GM19043 (cell line): ENCODE data around the gene SPOCK3.

Experiments
- ATAC-seq: cut with Tn5 transposase; IDR thresholded peaks from one replicate; pipeline ENCODE4 v1.9.1; 2021; ENCODE audit warnings: low read depth; ENCODE audit not compliant: unreplicated experiment

SPOCK3 gene

GRCh38 chr4:167049257-167049656, 185.0 kb downstream of the SPOCK3 start:
- no peak for ATAC-seq

DNA sequence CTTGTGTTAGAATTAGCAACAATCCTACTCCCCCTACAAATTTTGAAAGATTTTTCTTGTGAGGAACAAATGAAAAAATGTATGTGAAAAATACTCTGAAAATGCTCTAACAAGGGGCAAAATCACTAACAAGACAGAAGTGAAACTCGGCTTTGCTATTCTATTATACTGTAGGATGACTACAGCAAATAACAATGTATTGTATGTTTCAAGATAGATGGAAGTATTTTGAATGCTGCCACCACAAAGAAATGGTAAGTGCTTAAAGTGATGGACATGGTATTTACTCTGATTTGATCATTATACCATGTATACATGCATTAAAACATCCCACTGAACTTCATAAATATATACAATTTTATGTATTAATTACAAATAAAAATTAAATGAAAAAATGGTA, 192.8 kb downstream of the SPOCK3 start:
- ATAC-seq, result no peak

- ATAC-seq, result no peak
Measured at GRCh38 chr4:167035390-167035789, 198.9 kb downstream of the SPOCK3 start.

- ATAC-seq, result no peak
Measured at GRCh38 chr4:167034983-167035382, 199.3 kb downstream of the SPOCK3 start.

DNA sequence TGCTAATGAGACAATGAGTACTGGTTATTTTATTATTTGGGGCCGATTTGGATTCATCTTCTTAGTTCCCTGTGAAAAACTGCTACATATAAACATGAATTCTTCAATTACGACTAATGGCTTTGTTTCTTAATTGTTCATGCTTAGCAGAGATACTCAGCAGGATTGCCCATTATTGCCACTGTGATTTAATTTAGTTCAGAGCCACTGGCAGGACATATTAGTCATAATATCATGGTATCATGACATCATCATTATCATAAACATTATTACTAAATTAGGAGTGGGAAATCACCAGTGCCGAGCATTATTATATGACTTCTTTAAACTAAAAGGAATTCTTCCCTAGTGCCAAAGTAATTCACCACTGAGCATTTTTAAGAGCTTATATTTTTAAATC, 201.4 kb downstream of the SPOCK3 start:
- no peak for ATAC-seq

DNA sequence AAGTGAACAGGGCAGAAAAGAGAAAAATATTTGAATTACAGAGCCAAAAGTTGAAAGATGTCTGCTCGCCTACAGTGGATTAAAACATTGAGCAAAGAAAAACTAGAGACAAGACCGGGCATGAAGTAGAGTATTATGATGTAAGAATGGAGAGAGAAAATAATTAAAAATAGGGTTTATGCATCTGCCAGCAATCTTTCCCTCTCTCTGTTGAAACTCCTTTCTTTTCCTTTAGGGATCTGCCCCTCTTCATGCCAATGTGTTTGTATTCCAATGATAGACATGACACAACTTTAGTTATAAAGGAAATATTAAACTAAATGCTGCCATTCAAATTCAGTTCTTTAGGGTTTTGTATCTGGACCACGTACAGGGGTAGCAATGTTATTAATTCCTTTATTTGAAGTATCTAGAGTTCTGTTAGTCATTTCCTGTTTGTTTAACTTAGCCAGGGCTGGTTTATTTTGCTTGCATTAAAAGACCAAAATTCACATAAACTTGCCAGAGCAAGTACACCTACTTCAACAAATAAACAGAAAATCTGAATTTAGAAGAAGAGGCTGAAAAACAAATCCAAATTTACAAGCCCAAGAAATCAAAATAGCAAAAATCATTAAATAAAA, 202.6 kb downstream of the SPOCK3 start:
- no peak for ATAC-seq

- ATAC-seq, result no peak
Measured at GRCh38 chr4:167028976-167029375, 205.3 kb downstream of the SPOCK3 start.

GRCh38 chr4:167025670-167026069, 208.6 kb downstream of the SPOCK3 start:
- no peak for ATAC-seq

- no peak for ATAC-seq
Measured at GRCh38 chr4:167023364-167023925, 210.8 kb downstream of the SPOCK3 start.

DNA sequence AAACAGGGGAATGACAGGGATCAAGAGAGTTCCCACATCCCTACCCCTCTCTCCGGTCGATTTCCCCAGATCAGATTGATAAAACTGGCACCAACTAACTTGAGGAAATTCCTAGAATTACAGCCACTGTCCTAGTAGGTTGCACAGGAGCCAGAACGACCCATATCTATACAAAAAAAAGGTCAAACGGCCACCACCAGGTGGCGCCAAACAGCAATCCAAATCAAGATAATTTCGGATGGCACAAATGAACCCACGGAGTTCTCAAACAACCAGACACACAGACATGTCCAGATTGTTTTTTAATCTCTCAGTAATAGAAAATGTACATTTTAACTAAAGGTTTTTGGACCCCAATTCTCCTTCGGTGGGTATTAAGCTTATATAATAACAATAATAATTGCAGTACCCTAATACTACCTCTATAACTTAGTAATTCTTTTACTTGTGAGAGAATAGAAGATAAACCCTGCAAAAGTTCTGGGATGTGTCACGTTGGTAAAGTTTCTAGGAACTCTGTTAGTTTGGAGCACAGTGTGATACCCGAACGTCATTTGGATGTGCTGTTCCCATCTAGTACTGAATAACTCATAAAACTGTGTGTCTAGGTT, 212.6 kb downstream of the SPOCK3 start:
- ATAC-seq, result peak; percentile 72

GRCh38 chr4:167020410-167020809, 213.9 kb downstream of the SPOCK3 start:
- no peak for ATAC-seq

DNA sequence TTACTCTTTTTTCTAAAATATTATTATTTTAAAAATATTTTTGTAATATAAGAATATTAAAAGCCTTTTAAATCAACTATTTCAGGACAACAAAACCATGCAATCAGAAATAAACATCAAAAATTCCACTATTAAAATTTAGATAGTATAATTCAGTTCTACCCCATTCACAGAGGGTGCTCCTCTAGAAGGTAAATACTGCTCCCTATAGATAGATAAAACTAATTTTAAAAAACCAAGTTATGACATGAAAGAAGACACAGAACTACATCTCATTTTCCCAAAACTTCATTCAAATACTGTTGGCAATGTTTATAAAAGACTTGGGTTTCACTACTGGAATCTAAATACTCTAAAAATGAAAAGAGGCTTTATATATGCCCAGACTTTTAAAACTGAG, 219.3 kb downstream of the SPOCK3 start:
- ATAC-seq, result no peak

DNA sequence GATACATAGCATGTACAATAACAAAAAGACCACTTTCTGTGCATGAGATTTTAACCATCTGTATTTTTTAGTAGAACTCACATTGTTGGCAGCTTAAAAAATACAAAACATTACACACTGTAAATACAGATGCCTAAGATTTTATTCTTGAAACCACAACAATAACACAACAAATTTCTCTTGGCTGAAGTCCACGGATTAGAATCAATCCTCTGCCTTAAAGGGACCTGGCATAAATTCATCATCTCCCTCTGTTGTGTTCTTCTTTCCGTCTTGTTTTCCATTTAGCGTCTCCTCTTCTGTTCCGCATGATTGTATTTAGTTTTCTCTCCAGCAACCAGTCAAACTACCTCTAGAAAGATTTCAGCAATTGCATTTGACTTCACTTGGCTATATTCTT, 231.0 kb downstream of the SPOCK3 start:
- ATAC-seq, result no peak

- ATAC-seq, result no peak
Measured at GRCh38 chr4:167000141-167000852, 234.0 kb downstream of the SPOCK3 start.

DNA sequence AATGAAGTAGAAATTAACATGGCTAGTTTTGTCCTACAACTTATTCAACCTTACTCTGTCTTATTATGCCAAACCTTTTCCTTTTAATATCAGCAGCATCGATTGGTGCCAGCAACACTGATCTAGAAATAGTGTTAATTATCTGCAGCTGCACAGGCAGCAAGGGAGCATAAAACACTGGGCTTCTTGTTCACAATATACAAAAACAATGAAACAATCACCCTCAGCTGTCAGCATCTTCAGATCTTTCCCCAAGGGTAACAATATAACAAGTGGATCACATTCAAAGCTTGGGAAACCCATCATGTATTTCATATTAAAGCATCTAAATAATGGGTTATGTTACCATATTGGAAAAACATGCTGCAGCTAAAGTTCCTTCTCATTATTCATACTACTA, 238.1 kb downstream of the SPOCK3 start:
- ATAC-seq, result no peak

DNA sequence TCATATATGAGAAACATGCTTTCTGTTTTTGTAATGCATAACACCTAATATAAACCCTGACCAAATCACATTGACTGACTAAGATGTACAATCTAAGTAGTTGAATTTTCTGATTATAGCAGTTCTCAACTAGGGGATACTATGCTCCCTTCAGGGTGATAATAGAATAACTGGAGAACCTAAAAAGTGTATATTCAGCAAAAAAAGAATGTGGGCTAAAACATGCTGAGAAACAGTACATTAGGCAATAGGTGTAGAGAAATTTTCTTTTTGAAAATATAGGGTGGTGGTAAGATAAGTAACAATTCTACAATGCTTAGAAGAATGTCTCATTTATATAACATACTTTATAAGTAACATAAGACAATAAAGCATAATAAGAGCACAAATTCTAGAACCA, 239.6 kb downstream of the SPOCK3 start:
- no peak for ATAC-seq

DNA sequence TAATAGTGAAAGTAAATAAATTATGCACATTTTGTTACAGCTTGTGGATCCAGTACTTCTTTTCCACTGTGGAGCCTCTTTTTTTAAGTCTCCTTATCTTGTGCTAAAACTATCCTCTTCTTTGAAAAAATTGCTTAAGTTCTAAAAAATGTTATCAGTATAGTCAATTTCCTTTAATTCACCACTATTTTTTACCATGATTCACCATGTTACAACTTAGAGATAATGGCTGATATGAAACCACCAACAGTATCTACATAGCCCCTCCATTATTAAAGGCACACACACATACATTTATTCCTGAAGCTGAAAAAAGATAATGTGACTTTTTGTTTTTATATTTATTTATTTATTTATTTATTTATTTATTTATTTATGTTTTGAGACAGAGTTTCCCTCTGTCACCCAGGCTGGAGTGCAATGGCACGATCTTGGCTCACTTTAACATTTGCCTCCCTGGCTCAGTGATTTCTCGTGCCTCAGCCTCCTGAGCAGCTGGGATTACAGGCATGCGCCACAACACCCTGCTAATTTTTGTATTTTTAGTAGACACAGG, 243.2 kb downstream of the SPOCK3 start:
- ATAC-seq, result no peak

- ATAC-seq, result no peak
Measured at GRCh38 chr4:166989886-166990285, 244.4 kb downstream of the SPOCK3 start.

DNA sequence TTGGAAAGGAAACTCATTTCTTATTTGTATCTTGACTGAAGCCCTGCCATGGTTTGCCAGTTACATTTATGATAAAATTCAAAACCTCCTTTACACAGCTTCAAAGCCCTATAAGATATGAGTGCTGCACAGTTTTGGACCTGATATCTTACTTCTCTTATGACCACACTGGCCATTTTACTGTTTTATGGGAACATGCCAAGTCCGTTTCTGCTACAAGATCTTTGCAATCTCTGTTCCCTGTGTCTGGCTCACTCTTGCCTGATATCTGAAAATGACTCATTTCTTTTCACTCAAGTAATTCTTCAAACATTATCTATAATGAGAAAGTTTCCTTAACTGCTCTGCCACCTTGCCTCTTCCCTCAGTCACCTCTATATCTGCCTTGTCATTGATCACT, 247.3 kb downstream of the SPOCK3 start:
- ATAC-seq, result no peak

DNA sequence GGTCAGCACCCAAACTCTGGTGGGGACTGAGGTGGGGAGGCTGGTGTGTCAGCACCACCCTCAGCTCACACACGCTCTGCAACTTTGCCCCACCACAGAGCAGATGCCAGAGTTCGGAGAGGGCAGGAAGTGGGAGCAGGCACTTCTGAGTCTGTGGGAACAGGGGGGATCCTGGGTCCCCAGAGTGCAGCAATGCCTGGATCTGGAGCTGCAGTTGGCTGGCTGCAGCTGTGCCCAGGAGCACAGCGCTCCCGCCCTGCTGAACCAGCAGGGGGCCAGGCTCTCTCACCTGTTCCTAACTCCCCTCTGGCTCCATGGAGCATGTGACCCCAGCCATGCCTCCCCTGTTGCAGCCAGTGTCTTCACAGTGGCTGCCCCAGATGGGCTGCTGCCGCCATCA, 252.4 kb downstream of the SPOCK3 start:
- no peak for ATAC-seq

DNA sequence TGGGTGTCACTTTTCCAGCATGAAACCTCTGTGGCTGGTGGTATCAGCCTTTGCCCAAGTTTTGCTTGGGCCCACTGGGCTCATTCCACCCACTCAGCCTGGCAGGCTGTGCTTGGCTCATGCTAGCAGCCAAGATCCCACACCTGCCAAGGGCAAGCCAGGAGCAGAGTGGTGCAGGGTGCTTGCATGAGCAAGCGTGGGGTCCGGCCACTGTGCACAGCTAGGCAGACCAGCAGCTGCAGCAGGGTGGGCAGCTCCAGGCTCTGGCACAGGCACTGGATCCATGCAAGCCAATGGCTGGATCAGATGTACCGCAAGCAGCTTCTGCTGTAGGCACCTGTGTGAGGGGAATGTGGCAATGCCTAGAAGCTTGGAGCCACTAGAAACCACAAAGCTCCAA, 253.9 kb downstream of the SPOCK3 start:
- no peak for ATAC-seq
